Stimulated activated CD8-positive, alpha-beta memory T cell treated with anti-CD3 and anti-CD28 coated beads, Interleukin-12 subunit alpha, Interleukin-12 subunit beta, amount 100 ng/mL, for 1 hour (primary cell): ENCODE data around the gene CDH13.

Experiments
- DNase-seq: peaks from one replicate; pipeline ENCODE4 v3.0.0-alpha.2; 2020; ENCODE audit warnings: low read depth

Gene CDH13

GRCh38 chr16:83842291-83842690 lies 1215.5 kb downstream of the CDH13 start:
- no peak for DNase-seq

- DNase-seq, result no peak
Measured at GRCh38 chr16:83842756-83843507, 1216.2 kb downstream of the CDH13 start.

- DNase-seq, result no peak
Measured at GRCh38 chr16:83843657-83844056, 1216.9 kb downstream of the CDH13 start.

DNA sequence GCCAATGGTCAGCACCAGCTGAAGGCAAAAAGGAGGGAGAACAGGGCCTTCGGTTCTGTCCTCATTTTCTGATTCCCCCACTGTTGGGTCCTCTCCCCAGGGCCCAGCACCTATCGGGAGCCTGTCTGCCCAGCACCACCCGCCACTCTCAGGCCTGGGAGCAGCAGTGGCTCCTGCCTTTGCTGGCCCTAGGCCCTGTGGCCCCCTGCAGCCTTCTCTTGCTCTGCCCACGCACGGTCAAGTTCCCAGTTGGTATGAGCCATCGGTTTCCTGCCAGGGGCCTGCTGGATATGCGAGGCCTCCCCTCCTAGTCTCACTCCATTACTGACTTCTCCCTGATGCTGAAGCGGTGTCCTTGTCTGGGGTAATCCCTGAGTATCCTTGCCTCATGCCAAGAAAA lies 1218.5 kb downstream of the CDH13 start:
- no peak for DNase-seq

GRCh38 chr16:83847371-83848225 lies 1220.8 kb downstream of the CDH13 start:
- DNase-seq, result no peak

GRCh38 chr16:83849421-83849820 lies 1222.7 kb downstream of the CDH13 start:
- no peak for DNase-seq
